ENCODE results near the gene GNB5. TPM values are rescaled to one million over a fixed set of nuclear protein-coding genes. Genes with fewer than 3 reads are reported as not detected.

The GNB5 gene
- polyA plus RNA-seq, 1 donor from 2014 or later = 89.6 TPM

DNA sequence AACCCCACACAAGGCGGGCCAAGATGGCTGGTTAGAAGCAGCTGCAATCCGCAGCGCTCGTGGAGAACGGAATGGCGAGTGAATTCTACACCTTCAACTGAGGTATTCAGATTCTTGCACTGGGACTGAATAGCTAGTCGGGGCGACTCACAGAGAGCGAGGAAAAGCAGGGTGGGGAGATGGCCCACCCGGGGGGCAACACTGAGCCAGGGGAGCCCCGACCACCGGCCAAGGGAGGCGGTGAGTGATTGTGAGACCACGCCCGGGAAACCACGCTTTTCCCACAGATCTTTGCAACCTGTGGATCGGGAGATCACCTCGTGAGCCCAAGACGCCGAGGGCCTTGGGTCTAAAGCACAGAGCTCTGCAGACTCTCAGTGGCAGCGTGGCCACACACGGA is 28.3 kb downstream of the GNB5 start:
- no peak overlapping the region for H3K4me2 ChIP-seq (ENCODE audit: low read length)

GRCh38 chr15:52162260-52162659 is 28.9 kb downstream of the GNB5 start:
- no peaks in the 10 kb centered on the region for H3K79me2 ChIP-seq (replicated peaks; ENCODE audit: insufficient read depth, low read length)
- no peak overlapping the region for H3K9ac ChIP-seq (ENCODE audit: low read length)
- no peaks in the 10 kb centered on the region for H3K9me3 ChIP-seq (ENCODE audit: low read length)
- H3K4me2 ChIP-seq (ENCODE audit: low read length) = no peak overlapping the region
- no peaks in the 10 kb centered on the region for H3F3A ChIP-seq (ENCODE audit: insufficient read depth, low read length, poor library complexity, severe bottlenecking)
- H3K27ac ChIP-seq (ENCODE audit: low read length) = no peak overlapping the region
- H3K27me3 ChIP-seq (ENCODE audit: insufficient read depth, low read depth, low read length) = no peaks in the 10 kb centered on the region
- H3K4me3 ChIP-seq (ENCODE audit: low read length) = no peak overlapping the region
- H2AFZ ChIP-seq (ENCODE audit: low read depth, low read length) = no peak overlapping the region
- no peaks in the 10 kb centered on the region for H4K20me1 ChIP-seq (ENCODE audit: insufficient read depth)
- no peak for TF ChIP-seq TAF1 (IDR thresholded peaks at IDR 0.05; ENCODE audit: low read depth)
- no peak for TF ChIP-seq MXI1 (conservative IDR thresholded peaks at IDR 0.05; ENCODE audit: poor library complexity, severe bottlenecking)
- TF ChIP-seq, protein P1, sequence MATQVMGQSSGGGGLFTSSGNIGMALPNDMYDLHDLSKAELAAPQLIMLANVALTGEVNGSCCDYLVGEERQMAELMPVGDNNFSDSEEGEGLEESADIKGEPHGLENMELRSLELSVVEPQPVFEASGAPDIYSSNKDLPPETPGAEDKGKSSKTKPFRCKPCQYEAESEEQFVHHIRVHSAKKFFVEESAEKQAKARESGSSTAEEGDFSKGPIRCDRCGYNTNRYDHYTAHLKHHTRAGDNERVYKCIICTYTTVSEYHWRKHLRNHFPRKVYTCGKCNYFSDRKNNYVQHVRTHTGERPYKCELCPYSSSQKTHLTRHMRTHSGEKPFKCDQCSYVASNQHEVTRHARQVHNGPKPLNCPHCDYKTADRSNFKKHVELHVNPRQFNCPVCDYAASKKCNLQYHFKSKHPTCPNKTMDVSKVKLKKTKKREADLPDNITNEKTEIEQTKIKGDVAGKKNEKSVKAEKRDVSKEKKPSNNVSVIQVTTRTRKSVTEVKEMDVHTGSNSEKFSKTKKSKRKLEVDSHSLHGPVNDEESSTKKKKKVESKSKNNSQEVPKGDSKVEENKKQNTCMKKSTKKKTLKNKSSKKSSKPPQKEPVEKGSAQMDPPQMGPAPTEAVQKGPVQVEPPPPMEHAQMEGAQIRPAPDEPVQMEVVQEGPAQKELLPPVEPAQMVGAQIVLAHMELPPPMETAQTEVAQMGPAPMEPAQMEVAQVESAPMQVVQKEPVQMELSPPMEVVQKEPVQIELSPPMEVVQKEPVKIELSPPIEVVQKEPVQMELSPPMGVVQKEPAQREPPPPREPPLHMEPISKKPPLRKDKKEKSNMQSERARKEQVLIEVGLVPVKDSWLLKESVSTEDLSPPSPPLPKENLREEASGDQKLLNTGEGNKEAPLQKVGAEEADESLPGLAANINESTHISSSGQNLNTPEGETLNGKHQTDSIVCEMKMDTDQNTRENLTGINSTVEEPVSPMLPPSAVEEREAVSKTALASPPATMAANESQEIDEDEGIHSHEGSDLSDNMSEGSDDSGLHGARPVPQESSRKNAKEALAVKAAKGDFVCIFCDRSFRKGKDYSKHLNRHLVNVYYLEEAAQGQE (IDR thresholded peaks at IDR 0.05; ENCODE audit: borderline replicate concordance) = no peak
- no peak for TF ChIP-seq EP300 (conservative IDR thresholded peaks at IDR 0.05; ENCODE audit: poor library complexity, severe bottlenecking)
- no peak for TF ChIP-seq POLR2AphosphoS5 (IDR thresholded peaks at IDR 0.05)
- no peak for TF ChIP-seq CTCF (IDR thresholded peaks at IDR 0.05; ENCODE audit: poor library complexity, severe bottlenecking)
- no peak for TF ChIP-seq SMC3 (conservative IDR thresholded peaks at IDR 0.05; ENCODE audit: poor library complexity)
- no peak for TF ChIP-seq EZH2 (IDR thresholded peaks at IDR 0.05; ENCODE audit: borderline replicate concordance, insufficient read depth, low read length, poor library complexity, severe bottlenecking)
- no peak for TF ChIP-seq RAD21 (conservative IDR thresholded peaks at IDR 0.05)
- peaks cover 8% of the 10 kb centered on the region for H3K36me3 ChIP-seq (ENCODE audit: insufficient read depth, low read length)
- H3K9me2 ChIP-seq (ENCODE audit: insufficient read depth, low read length) = no peaks in the 10 kb centered on the region

More for the DNA sequence above, 28.3 kb downstream of the GNB5 start:
- Histone ChIP-seq H3K4me3 (ENCODE audit: low read length) (no peak overlapping the region), H2AFZ (ENCODE audit: low read depth, low read length) (no peak overlapping the region), H3K36me3 (ENCODE audit: insufficient read depth, low read length) (peaks cover 8% of the 10 kb centered on the region), H4K20me1 (ENCODE audit: insufficient read depth) (no peaks in the 10 kb centered on the region), H3K27me3 (ENCODE audit: insufficient read depth, low read depth, low read length) (no peaks in the 10 kb centered on the region), H3K9ac (ENCODE audit: low read length) (no peak overlapping the region), H3K79me2 (replicated peaks; ENCODE audit: insufficient read depth, low read length) (no peaks in the 10 kb centered on the region), H3K9me2 (ENCODE audit: insufficient read depth, low read length) (no peaks in the 10 kb centered on the region), H3K27ac (ENCODE audit: low read length) (no peak overlapping the region), H3K9me3 (ENCODE audit: low read length) (no peaks in the 10 kb centered on the region), H3F3A (ENCODE audit: insufficient read depth, low read length, poor library complexity, severe bottlenecking) (no peaks in the 10 kb centered on the region)
- TF ChIP-seq EP300 (conservative IDR thresholded peaks at IDR 0.05; ENCODE audit: poor library complexity, severe bottlenecking) = no peak
- TF ChIP-seq SMC3 (conservative IDR thresholded peaks at IDR 0.05; ENCODE audit: poor library complexity) = no peak
- no peak for TF ChIP-seq MXI1 (conservative IDR thresholded peaks at IDR 0.05; ENCODE audit: poor library complexity, severe bottlenecking)
- TF ChIP-seq, protein P1 (IDR thresholded peaks at IDR 0.05; ENCODE audit: borderline replicate concordance) = no peak
- TF ChIP-seq TAF1 (IDR thresholded peaks at IDR 0.05; ENCODE audit: low read depth) = no peak
- TF ChIP-seq CTCF (IDR thresholded peaks at IDR 0.05; ENCODE audit: poor library complexity, severe bottlenecking) = no peak
- TF ChIP-seq POLR2AphosphoS5 (IDR thresholded peaks at IDR 0.05) = no peak
- no peak for TF ChIP-seq EZH2 (IDR thresholded peaks at IDR 0.05; ENCODE audit: borderline replicate concordance, insufficient read depth, low read length, poor library complexity, severe bottlenecking)
- no peak for TF ChIP-seq RAD21 (conservative IDR thresholded peaks at IDR 0.05)

All from neural cell (in vitro differentiated cells).